Measurements from ENCODE around the gene LAG3. TPM values are rescaled to one million over a fixed set of nuclear protein-coding genes. Genes with fewer than 3 reads are reported as not detected.

LAG3 gene
- polyA plus RNA-seq, 1 donor (not counting 4 experiments of a cell fraction or from before 2014, with no cell fraction given) = 0.09 TPM

- no peak overlapping the region for H3K4me2 ChIP-seq (ENCODE audit: control insufficient read depth, extremely low read depth, insufficient read depth, low read depth, low read length)
- H2AFZ ChIP-seq (ENCODE audit: control insufficient read depth, low read length) = no peak overlapping the region
- H3K9me3 ChIP-seq (ENCODE audit: control insufficient read depth, low read depth, low read length) = no peaks in the 10 kb centered on the region
- FAIRE-seq (no peak), DNase-seq (ENCODE audit: low read depth, low spot score) (no peak)
- peaks cover 6% of the 10 kb centered on the region for H3K79me2 ChIP-seq (ENCODE audit: control insufficient read depth, insufficient read depth, low read length)
- TF ChIP-seq CTCF (optimal IDR thresholded peaks at IDR 0.05 in 1 of 3, IDR thresholded peaks at IDR 0.05 in 1 of 3, conservative IDR thresholded peaks at IDR 0.05 in 1 of 3; ENCODE audit: extremely low read depth in 1 of 3, insufficient read depth in 2 of 3, low read length in 3 of 3) = no peak
- no peak for TF ChIP-seq EZH2 (IDR thresholded peaks at IDR 0.05; ENCODE audit: low read length)
- H3K4me3 ChIP-seq (ENCODE audit: control insufficient read depth in 2 of 3, extremely low read depth in 1 of 3, insufficient read depth in 2 of 3, low read depth in 1 of 3, low read length in 3 of 3) = no peak overlapping the region
- no peaks in the 10 kb centered on the region for H3K27me3 ChIP-seq (ENCODE audit: control insufficient read depth, extremely low read depth, insufficient read depth, low read length)
- peaks cover 13 to 23% of the 10 kb centered on the region in 2 experiments for H3K36me3 ChIP-seq (ENCODE audit: control insufficient read depth in 2 of 2, extremely low read depth in 1 of 2, insufficient read depth in 2 of 2, low read length in 2 of 2)
- no peak overlapping the region for H3K9ac ChIP-seq (ENCODE audit: control insufficient read depth, extremely low read depth, insufficient read depth, low read length)
- dilution Hi-C loops (cut with MboI; ENCODE audit: extremely low pct_ligation_motif_present, low sequenced_read_pairs) = no loop called here
- H4K20me1 ChIP-seq (ENCODE audit: control insufficient read depth, extremely low read depth, insufficient read depth, low read length) = no peaks in the 10 kb centered on the region
- H3K4me1 ChIP-seq (ENCODE audit: control insufficient read depth, extremely low read depth, insufficient read depth, low read length) = peaks cover 5% of the 10 kb centered on the region
- H3K27ac ChIP-seq (ENCODE audit: control insufficient read depth, insufficient read depth, low read length) = no peak overlapping the region
- no peaks in the 10 kb centered on the region for H3K9me1 ChIP-seq (ENCODE audit: control insufficient read depth, extremely low read depth, insufficient read depth, low read length)
Observed at GRCh38 chr12:6725350-6725749, 47.0 kb upstream of the LAG3 start.

- Histone ChIP-seq H3K36me3 (ENCODE audit: control insufficient read depth in 2 of 2, extremely low read depth in 1 of 2, insufficient read depth in 2 of 2, low read length in 2 of 2) (peaks cover 17 to 34% of the 10 kb centered on the region in 2 experiments), H3K9ac (ENCODE audit: control insufficient read depth, extremely low read depth, insufficient read depth, low read length) (no peak overlapping the region)
Observed at GRCh38 chr12:6729186-6729585, 43.1 kb upstream of the LAG3 start.

More at GRCh38 chr12:6729186-6729585, 43.1 kb upstream of the LAG3 start:
- dilution Hi-C loops (cut with MboI; ENCODE audit: extremely low pct_ligation_motif_present, low sequenced_read_pairs) = no loop called here
- TF ChIP-seq CTCF (optimal IDR thresholded peaks at IDR 0.05 in 1 of 3, IDR thresholded peaks at IDR 0.05 in 1 of 3, conservative IDR thresholded peaks at IDR 0.05 in 1 of 3; ENCODE audit: extremely low read depth in 1 of 3, insufficient read depth in 2 of 3, low read length in 3 of 3) (no peak), EZH2 (IDR thresholded peaks at IDR 0.05; ENCODE audit: low read length) (no peak)
- peaks cover 5% of the 10 kb centered on the region for H3K4me1 ChIP-seq (ENCODE audit: control insufficient read depth, extremely low read depth, insufficient read depth, low read length)
- H3K9me1 ChIP-seq (ENCODE audit: control insufficient read depth, extremely low read depth, insufficient read depth, low read length) = no peaks in the 10 kb centered on the region
- no peaks in the 10 kb centered on the region for H3K9me3 ChIP-seq (ENCODE audit: control insufficient read depth, low read depth, low read length)
- peaks cover 6% of the 10 kb centered on the region for H3K79me2 ChIP-seq (ENCODE audit: control insufficient read depth, insufficient read depth, low read length)
- DNase-seq (ENCODE audit: low read depth, low spot score) = no peak
- no peaks in the 10 kb centered on the region for H4K20me1 ChIP-seq (ENCODE audit: control insufficient read depth, extremely low read depth, insufficient read depth, low read length)
- no peak overlapping the region for H3K4me2 ChIP-seq (ENCODE audit: control insufficient read depth, extremely low read depth, insufficient read depth, low read depth, low read length)
- H3K4me3 ChIP-seq (ENCODE audit: control insufficient read depth in 2 of 3, extremely low read depth in 1 of 3, insufficient read depth in 2 of 3, low read depth in 1 of 3, low read length in 3 of 3) = no peak overlapping the region
- H2AFZ ChIP-seq (ENCODE audit: control insufficient read depth, low read length) = no peak overlapping the region
- H3K27me3 ChIP-seq (ENCODE audit: control insufficient read depth, extremely low read depth, insufficient read depth, low read length) = no peaks in the 10 kb centered on the region
- H3K27ac ChIP-seq (ENCODE audit: control insufficient read depth, insufficient read depth, low read length) = no peak overlapping the region
- no peak for FAIRE-seq
